DMS 273 treated with DMSO at 0.1 percent for 48 hours (cell line): ENCODE data around the gene MCRS1.
A peak's percentile ranks its signal among the peaks of the same experiment; 100 is the strongest.

ENCODE experiments used
- DNase-seq: peaks from one replicate; lab custom pipeline; 2025; lab: John Stamatoyannopoulos, UW

MCRS1 gene

GRCh38 chr12:49555631-49556390 is 12.1 kb downstream of the MCRS1 start:
- DNase-seq: no peak

- no peak for DNase-seq
Measured at GRCh38 chr12:49554266-49554665, 13.7 kb downstream of the MCRS1 start.

- DNase-seq: peak; percentile 17
Measured at GRCh38 chr12:49553512-49554088, 14.3 kb downstream of the MCRS1 start.

- DNase-seq: no peak
Measured at GRCh38 chr12:49552899-49553298, 15.0 kb downstream of the MCRS1 start.

- DNase-seq: no peak
Measured at GRCh38 chr12:49552425-49552824, 15.5 kb downstream of the MCRS1 start.

- no peak for DNase-seq
Measured at GRCh38 chr12:49552014-49552413, 15.9 kb downstream of the MCRS1 start.

- no peak for DNase-seq
Measured at GRCh38 chr12:49550693-49551252, 17.2 kb downstream of the MCRS1 start.

GRCh38 chr12:49549735-49550692 is 17.9 kb downstream of the MCRS1 start:
- DNase-seq: no peak

- DNase-seq: no peak
Measured at GRCh38 chr12:49548822-49549648, 18.9 kb downstream of the MCRS1 start.

- no peak for DNase-seq
Measured at GRCh38 chr12:49548481-49548821, 19.5 kb downstream of the MCRS1 start.

GRCh38 chr12:49547090-49547690 is 20.8 kb downstream of the MCRS1 start:
- DNase-seq: no peak

GRCh38 chr12:49546481-49546880 is 21.5 kb downstream of the MCRS1 start:
- no peak for DNase-seq

GRCh38 chr12:49545815-49546214 is 22.1 kb downstream of the MCRS1 start:
- DNase-seq: no peak

GRCh38 chr12:49543914-49544815 is 23.8 kb downstream of the MCRS1 start:
- no peak for DNase-seq

- DNase-seq: no peak
Measured at GRCh38 chr12:49543221-49543913, 24.6 kb downstream of the MCRS1 start.

- DNase-seq: no peak
Measured at GRCh38 chr12:49542592-49543160, 25.3 kb downstream of the MCRS1 start.

GRCh38 chr12:49541911-49542505 is 25.9 kb downstream of the MCRS1 start:
- DNase-seq: no peak

GRCh38 chr12:49541140-49541861 is 26.6 kb downstream of the MCRS1 start:
- no peak for DNase-seq
